GM23248 (cell line): ENCODE measurements around the gene SERPINB8. TPM values are rescaled to one million over a fixed set of nuclear protein-coding genes. Genes with fewer than 3 reads are reported as not detected.

Source experiments
- DNase-seq: peaks from one replicate; pipeline ENCODE4 v3.0.0-alpha.2; 2015
- H2AFZ ChIP-seq: fragments of 200-600 bp; sonication (generic); 2 replicates; pipeline ENCODE4 v1.6.1; 2016; ENCODE audit warnings: antibody characterized with exemption
- H3F3A ChIP-seq: fragments of 200-600 bp; sonication (generic); 2 replicates; pipeline ENCODE4 v1.6.1; 2016; ENCODE audit warnings: mild to moderate bottlenecking, antibody characterized with exemption, mixed run types; ENCODE audit not compliant: insufficient read depth
- H3K27ac ChIP-seq: fragments of 200-600 bp; sonication (generic); 2 replicates; pipeline ENCODE4 v1.5.1; 2016; ENCODE audit warnings: mild to moderate bottlenecking
- H3K27me3 ChIP-seq: fragments of 200-600 bp; sonication (generic); replicated peaks from 2 replicates; pipeline ENCODE4 v1.6.1; 2016; ENCODE audit warnings: mild to moderate bottlenecking; ENCODE audit not compliant: insufficient read depth
- H3K36me3 ChIP-seq: fragments of 200-600 bp; sonication (generic); 2 replicates; pipeline ENCODE4 v1.6.1; 2016; ENCODE audit warnings: low read depth, mild to moderate bottlenecking
- H3K4me1 ChIP-seq: fragments of 200-600 bp; sonication (generic); 2 replicates; pipeline ENCODE4 v1.6.1; 2016; ENCODE audit warnings: mild to moderate bottlenecking; ENCODE audit not compliant: insufficient read depth
- H3K4me2 ChIP-seq: fragments of 200-600 bp; sonication (generic); one replicate; pipeline ENCODE4 v1.6.1; 2016; ENCODE audit warnings: mild to moderate bottlenecking; ENCODE audit not compliant: unreplicated experiment
- H3K4me3 ChIP-seq: fragments of 200-600 bp; sonication (generic); 2 replicates; pipeline ENCODE4 v1.5.1; 2016; ENCODE audit warnings: mild to moderate bottlenecking
- H3K79me2 ChIP-seq: fragments of 200-600 bp; sonication (generic); 2 replicates; pipeline ENCODE4 v1.6.1; 2016; ENCODE audit warnings: mild to moderate bottlenecking; ENCODE audit not compliant: insufficient read depth
- H3K9ac ChIP-seq: fragments of 200-600 bp; sonication (generic); 2 replicates; pipeline ENCODE4 v1.6.1; 2016; ENCODE audit warnings: mild to moderate bottlenecking
- H3K9me2 ChIP-seq: fragments of 200-600 bp; sonication (generic); 2 replicates; pipeline ENCODE4 v1.6.1; 2016; ENCODE audit warnings: mixed run types, mild to moderate bottlenecking, moderate library complexity; ENCODE audit not compliant: insufficient read depth
- H3K9me3 ChIP-seq: fragments of 200-600 bp; sonication (generic); one replicate; pipeline ENCODE4 v1.6.1; 2017; ENCODE audit warnings: low read depth
- H4K20me1 ChIP-seq: fragments of 200-600 bp; sonication (generic); 2 replicates; pipeline ENCODE4 v1.6.0; 2016; ENCODE audit not compliant: insufficient read depth
- EZH2 ChIP-seq: fragments of 200-600 bp; sonication (generic); IDR thresholded peaks from 2 replicates; pipeline ENCODE4 v1.6.1; 2018; ENCODE audit warnings: antibody characterized with exemption, mild to moderate bottlenecking; ENCODE audit not compliant: insufficient read depth, poor library complexity, severe bottlenecking
- EZH2phosphoT487 ChIP-seq: fragments of 200-600 bp; sonication (generic); IDR thresholded peaks from 2 replicates; pipeline ENCODE4 v1.6.1; 2018; ENCODE audit warnings: antibody characterized with exemption, moderate library complexity, mild to moderate bottlenecking, low read depth; ENCODE audit not compliant: insufficient read depth
- WGBS, 2 experiments: methylation state at CpG; one replicate each; pipeline ENCODE4 v1.1.6; 2015 to 2017; ENCODE audit warnings: low lambda C conversion rate in 2 of 2, low coverage in 1 of 2; ENCODE audit errors: missing lambda C conversion rate in 2 of 2; 5-methylcytosine and 5-hydroxymethylcytosine counted together
- in situ Hi-C: fragments of 300-500 bp; cut with MboI; formaldehyde crosslinking; loops from 2 replicates; pipeline ENCODE4 v1.15.0; 2020
- polyA plus RNA-seq: library from polyadenylated mRNA; unstranded; fragments of >200 nt; fragmentation: Nextera tagmentation; extraction: Ambion mirVana; gene quantifications from 2 replicates; pipeline ENCODE4 v1.2.1, GENCODE V29; 2016
- total RNA-seq: library from RNA; depleted of rRNA; stranded (reverse); fragments of >200 nt; shearing (Covaris generic); gene quantifications from 2 replicates; pipeline ENCODE4 v1.2.3, GENCODE V29; 2014

The SERPINB8 gene
- total and polyA plus RNA-seq, 2 experiments from 2014 or later = 21.2 to 57.3 TPM

- 17 to 18% methylated on average over 6 of the region's 6 CpGs for WGBS, 2 experiments
- no peak overlapping the region for H3K4me3 ChIP-seq
- H2AFZ ChIP-seq = no peak overlapping the region
- H3F3A ChIP-seq = peaks cover 11% of the 10 kb centered on the region; the same call in 1 of the 2 replicates
- in situ Hi-C loops = no loop called here
- TF ChIP-seq EZH2phosphoT487 = no peak
- TF ChIP-seq EZH2 = no peak
- H3K27me3 ChIP-seq = no peaks in the 10 kb centered on the region
- DNase-seq = peak; percentile 78
- H3K4me1 ChIP-seq = peaks cover 14% of the 10 kb centered on the region
- no peaks in the 10 kb centered on the region for H3K9me3 ChIP-seq
- H4K20me1 ChIP-seq = no peaks in the 10 kb centered on the region
- H3K36me3 ChIP-seq = no peaks in the 10 kb centered on the region
- no peak overlapping the region for H3K27ac ChIP-seq
- no peak overlapping the region for H3K9ac ChIP-seq
- H3K79me2 ChIP-seq = no peaks in the 10 kb centered on the region
- no peak overlapping the region for H3K4me2 ChIP-seq
- H3K9me2 ChIP-seq = no peaks in the 10 kb centered on the region
These were observed 25.0 kb downstream of the SERPINB8 start for GRCh38 chr18:63994783-63995399.

GRCh38 chr18:63997041-63997440 is 27.2 kb downstream of the SERPINB8 start:
- Histone ChIP-seq H3K9ac (no peak overlapping the region), H3K9me3 (no peaks in the 10 kb centered on the region), H3K9me2 (no peaks in the 10 kb centered on the region), H3K27me3 (no peaks in the 10 kb centered on the region), H4K20me1 (no peaks in the 10 kb centered on the region), H3K4me2 (no peak overlapping the region), H3K4me1 (peaks cover 7% of the 10 kb centered on the region), H3K36me3 (no peaks in the 10 kb centered on the region), H3K4me3 (no peak overlapping the region), H3K27ac (no peak overlapping the region), H3F3A (peaks cover 4% of the 10 kb centered on the region; the same call in 1 of the 2 replicates), H2AFZ (no peak overlapping the region), H3K79me2 (no peaks in the 10 kb centered on the region)
- peak; percentile 20 for DNase-seq
- in situ Hi-C loops = no loop called here
- 68 to 72% methylated on average over 4 of the region's 4 CpGs for WGBS, 2 experiments
- TF ChIP-seq EZH2phosphoT487 (no peak), EZH2 (no peak)

- Histone ChIP-seq H3K9me2 (no peaks in the 10 kb centered on the region), H3K9ac (no peak overlapping the region), H3K79me2 (no peaks in the 10 kb centered on the region), H3K36me3 (no peaks in the 10 kb centered on the region), H3F3A (no peaks in the 10 kb centered on the region), H3K9me3 (no peaks in the 10 kb centered on the region), H3K4me2 (no peak overlapping the region), H3K27me3 (no peaks in the 10 kb centered on the region), H3K4me1 (0 out of 2 replicates have a peak, but pooled peaks cover 4% of the 10 kb centered on the region), H2AFZ (no peak overlapping the region), H3K4me3 (no peak overlapping the region), H3K27ac (no peak overlapping the region), H4K20me1 (no peaks in the 10 kb centered on the region)
- peak; percentile 9 for DNase-seq
- in situ Hi-C loops = no loop called here
- 63 to 64% methylated on average over 2 of the region's 2 CpGs for WGBS, 2 experiments
- TF ChIP-seq EZH2 (no peak), EZH2phosphoT487 (no peak)
These were observed 27.7 kb downstream of the SERPINB8 start for GRCh38 chr18:63997606-63998005.

GRCh38 chr18:63999871-64000270 is 30.0 kb downstream of the SERPINB8 start:
- H3K79me2 ChIP-seq = no peaks in the 10 kb centered on the region
- in situ Hi-C loops = no loop called here

More at GRCh38 chr18:63999871-64000270, 30.0 kb downstream of the SERPINB8 start:
- 66 to 84% methylated on average over 2 of the region's 2 CpGs for WGBS, 2 experiments
- Histone ChIP-seq H3K27me3 (no peaks in the 10 kb centered on the region), H3K4me1 (0 out of 2 replicates have a peak, but pooled peaks cover 4% of the 10 kb centered on the region), H3K9me2 (no peaks in the 10 kb centered on the region), H3K4me2 (no peak overlapping the region), H3K9me3 (no peaks in the 10 kb centered on the region), H3F3A (no peaks in the 10 kb centered on the region), H3K36me3 (no peaks in the 10 kb centered on the region), H3K4me3 (no peak overlapping the region), H2AFZ (no peak overlapping the region), H3K27ac (no peak overlapping the region), H4K20me1 (no peaks in the 10 kb centered on the region), H3K9ac (no peak overlapping the region)
- TF ChIP-seq EZH2 (no peak), EZH2phosphoT487 (no peak)
- no peak for DNase-seq
